GM19351 (cell line): ENCODE results near the gene WIF1.

ENCODE experiments used
- ATAC-seq: cut with Tn5 transposase; IDR thresholded peaks from one replicate; pipeline ENCODE4 v1.9.1; 2021; ENCODE audit warnings: mild to moderate bottlenecking, moderate library complexity; ENCODE audit not compliant: unreplicated experiment

The WIF1 gene, protein sequence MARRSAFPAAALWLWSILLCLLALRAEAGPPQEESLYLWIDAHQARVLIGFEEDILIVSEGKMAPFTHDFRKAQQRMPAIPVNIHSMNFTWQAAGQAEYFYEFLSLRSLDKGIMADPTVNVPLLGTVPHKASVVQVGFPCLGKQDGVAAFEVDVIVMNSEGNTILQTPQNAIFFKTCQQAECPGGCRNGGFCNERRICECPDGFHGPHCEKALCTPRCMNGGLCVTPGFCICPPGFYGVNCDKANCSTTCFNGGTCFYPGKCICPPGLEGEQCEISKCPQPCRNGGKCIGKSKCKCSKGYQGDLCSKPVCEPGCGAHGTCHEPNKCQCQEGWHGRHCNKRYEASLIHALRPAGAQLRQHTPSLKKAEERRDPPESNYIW

DNA sequence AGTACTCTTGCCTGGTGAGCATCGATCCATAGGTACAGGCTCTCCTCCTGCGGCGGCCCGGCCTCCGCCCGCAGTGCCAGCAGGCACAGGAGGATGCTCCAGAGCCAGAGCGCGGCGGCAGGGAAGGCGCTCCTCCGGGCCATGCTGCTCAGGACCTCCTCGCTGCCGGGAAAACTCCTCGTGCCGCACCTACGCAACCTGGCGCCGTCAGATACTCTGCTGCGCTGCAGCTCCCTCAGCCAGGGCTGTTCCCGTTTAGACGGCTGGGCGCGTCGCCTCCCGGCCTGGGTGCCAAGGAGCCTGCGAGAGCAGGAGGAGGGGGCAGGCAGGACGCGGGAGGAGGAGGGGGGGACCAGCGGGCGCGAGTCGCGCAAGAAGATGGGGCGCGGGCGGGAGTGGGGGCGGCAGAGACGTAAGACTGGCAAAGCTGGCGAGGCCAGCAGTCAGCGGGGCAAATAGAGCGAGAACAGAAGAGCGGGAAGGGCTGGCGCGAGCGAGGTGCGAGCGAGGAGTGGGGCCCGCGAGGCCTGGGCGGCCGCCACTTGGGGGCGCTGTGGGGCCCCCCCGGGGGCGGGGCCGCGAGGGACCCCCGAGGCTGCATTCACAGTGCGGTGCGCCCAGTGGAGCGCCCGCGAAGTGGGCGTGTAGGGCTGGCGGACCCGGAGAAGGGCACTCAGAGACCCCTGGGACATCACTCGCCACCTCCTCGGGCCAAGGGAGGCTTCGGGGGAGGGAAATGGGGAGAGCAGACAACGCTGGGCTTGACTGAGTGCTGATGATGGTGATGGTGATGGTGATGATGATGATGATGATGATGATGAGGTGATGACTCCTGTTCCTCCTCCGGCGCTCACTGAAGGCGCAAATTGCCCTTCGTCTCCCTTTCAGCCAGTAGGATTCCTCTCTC, at the start of gene WIF1:
TSS of gene WIF1 (minus strand) at position 257 of the 907 bp plus-strand sequence. CDS start at position 143, 114 bp downstream.
- peak; percentile 61 for ATAC-seq

DNA sequence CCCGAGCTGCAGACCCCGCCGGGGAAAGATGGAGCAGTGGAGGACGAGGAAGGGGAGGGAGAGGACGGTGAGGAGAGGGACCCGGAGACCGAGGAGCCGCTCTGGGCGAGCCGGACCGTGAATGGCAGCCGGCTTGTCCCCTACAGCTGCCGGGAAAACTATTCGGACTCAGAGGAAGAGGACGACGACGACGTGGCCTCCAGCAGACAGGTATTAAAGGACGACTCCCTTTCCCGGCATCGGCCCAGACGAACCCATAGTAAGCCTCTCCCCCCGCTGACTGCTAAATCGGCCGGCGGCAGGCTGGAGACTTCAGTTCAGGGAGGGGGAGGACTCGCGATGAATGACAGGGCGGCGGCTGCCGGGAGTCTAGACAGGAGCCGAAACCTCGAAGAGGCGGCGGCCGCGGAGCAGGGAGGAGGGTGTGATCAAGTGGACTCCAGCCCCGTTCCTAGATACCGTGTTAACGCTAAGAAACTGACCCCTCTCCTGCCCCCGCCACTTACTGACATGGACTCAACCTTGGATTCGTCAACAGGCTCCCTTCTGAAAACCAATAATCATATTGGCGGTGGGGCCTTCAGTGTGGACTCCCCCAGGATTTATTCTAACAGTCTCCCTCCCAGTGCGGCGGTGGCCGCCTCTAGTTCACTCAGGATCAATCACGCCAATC, 49.2 kb upstream of the WIF1 start:
- ATAC-seq = peak; percentile 48

DNA sequence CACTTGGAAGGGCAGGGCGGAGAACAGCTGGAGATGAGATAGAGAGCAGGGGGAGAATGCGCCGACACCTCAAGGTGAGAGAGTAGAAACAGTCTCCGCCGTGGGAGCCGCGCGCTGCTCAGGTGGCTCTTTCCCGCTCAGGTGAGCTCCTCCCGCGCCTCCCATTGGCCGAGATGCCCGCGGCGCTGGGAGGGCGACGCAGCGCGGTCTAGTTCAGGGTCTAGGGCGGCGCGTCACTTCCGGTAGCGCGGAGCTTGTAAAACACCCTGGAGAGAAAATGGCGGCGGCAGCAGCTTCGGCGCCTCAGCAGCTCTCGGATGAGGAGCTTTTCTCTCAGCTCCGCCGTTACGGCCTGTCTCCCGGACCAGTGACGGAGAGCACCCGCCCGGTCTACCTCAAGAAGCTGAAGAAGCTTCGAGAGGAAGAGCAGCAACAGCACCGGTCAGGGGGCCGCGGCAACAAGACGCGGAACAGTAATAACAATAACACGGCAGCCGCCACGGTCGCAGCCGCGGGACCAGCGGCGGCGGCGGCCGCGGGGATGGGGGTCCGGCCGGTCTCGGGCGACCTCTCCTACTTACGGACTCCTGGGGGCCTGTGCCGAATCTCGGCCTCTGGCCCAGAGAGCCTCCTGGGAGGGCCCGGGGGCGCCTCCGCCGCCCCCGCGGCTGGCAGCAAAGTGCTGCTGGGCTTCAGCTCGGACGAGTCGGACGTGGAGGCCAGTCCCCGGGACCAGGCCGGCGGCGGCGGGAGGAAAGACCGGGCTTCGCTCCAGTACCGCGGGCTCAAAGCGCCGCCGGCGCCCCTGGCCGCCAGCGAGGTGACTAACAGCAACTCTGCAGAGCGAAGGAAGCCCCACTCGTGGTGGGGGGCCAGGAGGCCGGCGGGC, 48.5 kb upstream of the WIF1 start, which contains the start of gene LEMD3:
TSS of gene LEMD3 (plus strand) at position 264 of the 889 bp plus-strand sequence. CDS start at position 278, 14 bp downstream.
- peak; percentile 87 for ATAC-seq

DNA sequence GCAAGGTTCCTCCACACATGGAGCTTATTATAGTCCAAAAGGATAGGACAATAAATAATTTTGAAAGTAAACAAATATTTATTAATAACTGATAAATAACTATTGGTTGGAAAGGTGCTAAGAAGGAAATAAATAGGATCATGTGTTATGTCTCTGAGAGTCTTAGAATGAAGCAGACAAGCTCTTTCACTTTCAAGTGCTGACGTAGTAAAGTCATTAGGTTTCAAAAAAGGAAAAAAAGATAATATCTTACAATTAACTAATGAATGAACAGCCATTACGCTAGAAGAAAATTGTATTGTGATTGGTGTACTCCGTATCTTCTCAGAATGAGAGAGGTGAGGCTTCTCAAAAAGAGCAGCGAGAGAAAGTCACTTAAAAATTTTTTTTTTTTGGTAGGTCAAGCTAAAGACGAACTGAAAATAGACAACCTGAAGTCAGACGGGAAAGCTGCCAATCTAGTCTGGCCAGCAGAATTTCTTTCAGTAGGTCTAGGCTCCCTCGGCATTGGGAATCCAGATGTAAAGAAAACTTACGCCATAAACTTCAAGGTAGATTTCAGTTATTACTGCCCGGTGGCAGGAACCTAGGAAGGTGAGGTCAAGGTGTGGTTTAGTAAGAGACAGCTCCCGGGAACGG, 47.7 kb upstream of the WIF1 start:
- no peak for ATAC-seq

DNA sequence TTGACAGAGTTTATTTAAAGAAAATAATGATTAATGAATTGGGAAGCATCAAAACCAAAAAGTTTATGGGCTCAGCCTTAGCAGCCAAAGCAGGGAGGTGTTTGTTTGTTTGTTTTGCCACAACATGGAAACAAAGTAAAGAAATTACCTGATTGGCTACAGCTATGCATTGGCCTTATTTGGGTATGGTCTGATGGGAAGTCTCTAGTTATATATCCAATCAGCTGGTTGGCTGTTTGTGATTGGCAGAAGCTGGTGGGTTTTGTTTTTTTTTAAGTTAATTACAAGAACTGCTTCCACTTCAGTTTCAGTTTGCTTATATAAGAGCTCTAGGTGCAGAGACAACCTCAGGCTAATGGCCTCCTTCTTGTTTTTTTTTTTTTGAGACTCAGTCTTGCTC, 43.7 kb upstream of the WIF1 start:
- ATAC-seq = no peak

DNA sequence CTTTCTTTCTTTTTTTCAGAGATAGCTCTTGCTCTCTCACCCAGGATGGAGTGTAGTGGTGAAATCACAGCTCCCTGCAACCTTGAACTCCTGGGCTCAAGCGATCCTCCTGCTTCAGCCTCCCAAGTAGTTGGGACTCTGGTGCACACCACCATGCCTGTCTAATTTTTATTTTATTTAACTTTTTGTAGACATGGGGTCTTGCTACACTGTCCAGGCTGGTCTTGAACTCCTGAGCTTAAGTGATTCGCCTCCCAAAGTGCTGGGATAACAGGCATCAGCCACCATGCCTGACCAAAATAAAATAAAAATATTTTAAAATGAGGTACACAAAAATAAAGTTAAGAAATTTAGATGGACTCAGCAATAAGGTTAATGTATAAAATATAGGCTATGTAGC, 43.1 kb upstream of the WIF1 start:
- no peak for ATAC-seq

DNA sequence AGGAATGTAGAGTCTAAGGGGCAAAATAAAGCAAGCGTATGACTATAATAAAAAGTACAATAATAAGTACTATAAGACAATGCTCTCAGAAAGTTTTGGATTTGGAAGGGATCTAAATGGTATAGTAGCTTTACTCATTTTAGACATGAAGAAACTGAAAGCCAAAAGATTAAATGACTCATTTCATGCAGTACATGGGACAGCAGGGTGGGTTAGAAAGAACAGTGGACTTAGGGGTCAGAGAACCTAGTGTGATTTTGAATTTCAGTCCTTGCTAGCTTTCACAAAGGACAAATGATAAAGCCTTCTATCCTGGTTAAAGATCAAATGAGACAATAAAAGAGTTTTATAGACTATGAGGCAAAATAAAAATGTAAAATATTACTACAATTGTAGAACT, 41.5 kb upstream of the WIF1 start:
- peak; percentile 66 for ATAC-seq

DNA sequence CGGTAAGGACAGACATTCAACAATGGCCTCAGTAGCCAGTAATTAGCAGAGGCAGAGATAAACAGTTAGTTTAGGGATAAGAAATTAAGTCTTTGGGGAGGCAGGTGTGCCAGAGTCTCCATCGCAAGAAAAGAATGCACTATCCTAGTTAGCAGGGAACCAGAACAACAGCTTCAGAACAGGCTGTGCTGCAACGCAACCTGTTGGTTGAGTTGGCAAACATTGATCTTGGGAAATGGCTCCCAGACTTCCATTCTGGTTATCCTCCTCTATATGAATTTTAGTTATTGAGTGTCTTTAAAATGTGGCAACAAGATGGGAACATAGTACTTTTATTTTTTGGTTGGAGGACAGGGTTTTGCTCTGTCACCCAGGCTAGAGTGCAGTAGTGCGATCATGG, 36.0 kb upstream of the WIF1 start:
- no peak for ATAC-seq

DNA sequence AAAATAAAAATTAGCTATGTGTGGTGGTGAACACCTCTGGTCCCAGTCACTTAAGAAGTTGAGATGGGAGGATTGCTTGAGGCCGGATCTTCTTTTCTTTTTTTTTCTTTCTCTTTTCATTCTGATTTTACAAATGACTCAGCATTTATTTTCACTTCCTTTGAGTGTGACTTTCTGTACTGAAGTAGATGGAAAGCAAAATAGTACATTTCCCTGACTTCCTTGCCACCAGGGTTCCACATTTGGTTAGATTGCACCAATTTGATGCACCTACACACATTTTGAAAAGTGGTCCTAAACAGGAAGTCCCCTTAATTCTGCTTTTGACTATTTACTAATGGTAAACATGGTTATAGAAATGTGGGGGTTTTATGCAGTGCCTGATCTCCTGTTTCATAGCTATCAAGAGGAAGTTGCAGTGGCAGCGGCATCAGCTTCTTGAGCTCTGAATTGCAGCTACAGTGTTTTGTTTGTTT, 35.3 kb upstream of the WIF1 start:
- ATAC-seq = peak; percentile 92

DNA sequence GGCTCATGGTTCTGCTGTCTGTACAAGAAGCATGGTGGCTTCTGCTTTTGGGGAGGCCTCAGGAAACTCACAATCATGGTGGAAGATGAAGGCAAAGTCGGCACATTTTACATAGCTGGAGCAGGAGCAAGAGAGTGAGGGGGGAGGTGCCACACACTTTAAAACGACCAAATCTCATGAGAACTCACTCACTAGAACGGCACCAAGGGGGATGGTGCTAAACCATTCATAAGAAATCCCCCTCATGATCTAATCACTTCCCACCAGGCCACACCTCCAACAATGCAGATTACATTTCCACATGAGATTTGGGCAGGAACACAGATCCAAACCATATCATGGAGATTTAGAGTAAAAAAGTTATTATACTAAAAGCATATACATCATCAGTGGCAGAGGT, 34.7 kb upstream of the WIF1 start:
- ATAC-seq = peak; percentile 35

DNA sequence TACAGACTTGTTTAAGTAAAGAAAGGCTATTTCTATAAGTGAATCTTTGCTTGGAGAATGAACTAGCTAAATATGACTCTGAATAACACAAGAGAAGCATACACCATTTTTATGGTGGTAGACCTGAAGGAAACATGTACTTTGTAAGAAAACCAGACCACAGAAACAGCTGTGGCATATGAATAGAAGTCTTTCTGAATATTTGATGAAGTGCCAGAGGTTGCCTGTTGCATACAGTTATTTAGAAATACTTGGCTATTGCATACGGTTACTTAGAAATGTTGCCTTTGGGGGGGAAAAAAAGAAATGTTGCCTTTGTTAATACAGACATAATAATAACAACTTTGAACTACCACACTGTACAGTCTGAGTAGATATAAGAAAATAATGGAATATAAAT, 31.5 kb upstream of the WIF1 start:
- ATAC-seq = no peak

DNA sequence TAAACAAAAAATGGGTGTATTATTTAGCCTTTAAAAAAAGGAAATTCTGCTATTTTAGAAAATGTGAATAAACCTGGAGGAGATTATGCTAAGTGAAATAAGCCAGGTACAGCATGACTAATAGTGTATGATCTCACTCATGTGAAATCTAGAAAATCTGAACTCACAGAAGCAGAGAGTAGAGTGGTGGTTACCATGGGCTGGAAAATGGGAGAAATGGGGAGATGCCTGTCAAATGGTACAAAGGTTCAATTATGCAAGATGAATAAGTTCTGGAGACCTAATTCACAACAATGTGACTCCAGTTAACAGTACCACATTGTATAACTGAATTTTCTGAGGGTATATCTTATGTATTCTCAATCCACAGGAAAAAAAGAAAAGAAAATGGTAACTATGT, 30.9 kb upstream of the WIF1 start:
- no peak for ATAC-seq

DNA sequence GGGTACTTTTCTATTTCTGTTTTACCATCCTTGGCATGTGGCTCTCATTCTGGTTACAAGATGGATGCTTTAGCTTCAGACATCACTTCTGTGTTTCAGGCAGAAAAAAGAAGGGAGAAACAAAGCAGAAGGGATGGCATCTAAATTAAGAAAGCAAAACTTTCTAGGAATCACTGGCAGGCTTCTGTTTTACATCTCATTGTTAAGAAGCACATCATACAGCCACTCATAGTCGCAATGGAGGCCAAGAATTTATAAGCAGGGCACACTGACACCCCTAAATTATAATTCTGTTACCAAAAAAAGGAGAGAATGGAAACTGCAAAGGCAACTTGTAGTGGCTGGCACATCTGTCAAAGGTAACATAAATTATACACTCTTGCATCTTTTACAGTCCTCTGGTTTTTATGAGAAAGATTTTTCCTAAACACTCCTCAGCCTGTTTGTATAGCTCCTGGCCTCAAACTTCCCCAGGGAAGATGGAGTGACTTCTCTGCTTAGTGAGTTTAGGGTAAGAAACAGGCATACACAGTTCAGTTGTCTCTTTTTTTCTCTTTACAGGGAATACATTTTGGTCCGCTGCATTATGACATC, 26.3 kb upstream of the WIF1 start:
- ATAC-seq = no peak

DNA sequence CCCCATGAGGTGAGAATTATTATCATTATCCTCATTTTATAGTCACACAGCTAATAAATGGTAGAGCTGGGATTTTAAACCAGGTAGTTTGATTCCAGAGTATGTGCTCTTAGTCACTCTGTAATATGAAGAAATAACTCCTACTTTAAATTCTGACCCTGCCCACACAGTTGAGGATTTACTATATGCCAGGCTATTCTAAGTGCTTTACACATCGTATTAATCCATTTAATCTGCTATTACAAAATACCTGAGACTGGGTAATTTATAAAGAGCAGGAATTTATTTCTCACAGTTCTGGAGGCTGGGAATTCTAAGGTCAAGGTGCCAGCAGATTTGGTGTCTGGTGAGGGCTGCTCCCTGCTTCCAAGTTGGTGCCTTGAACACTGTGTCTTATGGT, 19.6 kb upstream of the WIF1 start:
- ATAC-seq = no peak

DNA sequence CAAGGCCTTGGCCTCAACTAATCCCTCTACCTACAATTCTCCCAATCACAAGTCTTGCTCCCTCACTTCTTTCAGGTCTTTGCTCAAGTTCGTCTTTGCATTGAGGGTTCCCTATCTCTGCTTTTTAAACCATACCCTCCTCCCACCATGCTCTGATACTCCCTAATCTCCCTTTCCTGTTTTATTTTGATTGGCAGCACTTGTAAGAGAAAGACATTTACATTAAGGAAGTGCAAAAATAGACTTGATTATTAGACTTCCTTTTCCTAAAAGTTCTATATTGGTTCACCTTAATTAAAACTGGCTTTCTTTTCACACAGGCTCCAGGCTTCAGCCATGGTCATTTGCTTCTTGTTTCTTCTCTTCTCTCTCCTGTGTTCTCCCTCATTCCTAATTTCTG, 18.3 kb upstream of the WIF1 start:
- ATAC-seq = no peak

DNA sequence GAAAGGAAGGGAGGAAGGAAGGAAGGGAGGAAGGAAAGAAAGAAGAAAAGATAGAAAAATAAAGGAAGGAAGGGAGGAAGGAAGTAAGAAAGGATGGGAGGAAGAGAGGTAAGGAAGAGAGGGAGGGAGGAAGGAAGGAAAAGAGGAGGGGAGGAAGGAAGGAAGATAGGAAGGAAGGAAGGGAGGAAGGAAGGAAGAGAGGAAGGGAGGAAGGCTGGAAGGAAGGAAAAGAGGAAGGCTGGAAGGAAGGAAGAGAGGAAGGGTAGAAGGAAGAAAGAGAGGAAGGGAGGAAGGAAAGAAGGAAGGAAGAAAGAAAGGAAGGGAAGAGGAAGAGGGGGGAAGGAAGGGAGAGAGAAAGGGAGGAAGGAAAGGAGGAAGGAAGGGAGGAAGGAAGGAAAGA, 12.8 kb upstream of the WIF1 start:
- ATAC-seq = no peak

DNA sequence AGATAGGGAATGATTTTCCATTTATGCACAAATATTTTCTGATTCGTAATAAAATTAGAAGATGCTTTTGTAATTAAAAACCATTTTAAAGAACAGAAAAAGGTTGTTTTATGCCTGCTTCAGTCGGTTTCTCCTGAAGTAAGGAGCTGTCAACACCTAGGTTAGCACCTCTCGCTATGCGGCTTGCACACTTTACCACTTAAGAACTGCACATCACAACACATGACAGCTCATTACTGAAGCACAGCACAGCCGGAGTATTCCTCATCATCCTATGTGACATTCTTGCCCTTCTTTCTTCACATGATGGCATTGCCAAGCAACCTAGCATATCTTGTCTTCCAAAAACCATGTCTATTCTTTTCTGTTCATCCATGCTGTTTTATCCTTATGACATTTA, 5.4 kb upstream of the WIF1 start:
- no peak for ATAC-seq

DNA sequence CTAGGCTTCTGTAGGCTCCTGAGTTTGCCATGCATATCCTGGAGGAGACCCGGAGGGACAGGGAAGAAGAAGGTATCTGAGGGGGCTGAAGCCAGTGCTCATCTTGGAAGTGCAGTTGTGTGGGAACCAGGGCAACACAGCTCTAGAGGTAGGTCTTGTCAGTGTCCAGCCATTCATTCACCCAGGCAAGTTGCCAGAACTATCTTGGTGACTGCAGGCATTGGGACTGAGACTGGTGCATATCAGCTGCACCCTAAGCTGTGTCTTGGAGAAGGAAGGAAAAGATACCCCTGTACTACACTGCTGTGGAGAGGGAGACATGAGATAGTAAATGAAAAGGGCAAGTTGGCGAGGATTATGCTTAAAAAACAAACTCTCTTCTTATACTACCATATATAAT, 4.9 kb upstream of the WIF1 start:
- ATAC-seq = no peak

DNA sequence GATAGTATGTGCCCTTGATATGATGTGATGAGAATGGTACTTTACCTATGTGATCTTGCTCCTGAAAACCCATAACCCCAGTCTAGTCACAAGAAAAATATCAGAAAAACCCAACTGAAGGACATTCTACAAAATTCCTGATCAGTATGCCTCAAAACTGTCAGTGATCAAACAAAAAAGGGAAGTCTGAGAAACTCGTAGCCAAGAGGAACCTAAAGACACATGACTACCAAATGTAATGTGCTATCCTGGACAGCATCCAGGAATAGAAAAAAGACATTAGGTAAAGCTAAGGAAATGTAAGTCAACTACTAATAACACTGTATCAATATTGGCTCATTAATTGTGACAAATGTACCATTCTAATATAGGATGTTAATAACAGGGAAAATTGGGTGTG, 4.1 kb upstream of the WIF1 start:
- ATAC-seq = no peak
